Skin epidermis (tissue), 12 donors: ENCODE measurements around the gene ITGB4.
A peak's percentile ranks its signal among the peaks of the same experiment; 100 is the strongest.
"Not testable (repeated sequence)": the region's sequence is repeated elsewhere in the genome, so short reads cannot be mapped to it uniquely, and the experiment has no call there.

ENCODE experiments used
- H3K27ac ChIP-seq, 21 experiments: fragments of 200-600 bp; sonication (generic) in 11 of 21; one replicate each; pipeline ENCODE4 v1.5.0; 2020; ENCODE audit warnings: mild to moderate bottlenecking in 3 of 21, inconsistent platforms in 2 of 21, moderate library complexity in 2 of 21
- H3K4me3 ChIP-seq, 7 experiments: fragments of 200-600 bp; sonication (generic) in 2 of 7; one replicate each; pipeline ENCODE4 v1.5.0; 2020; ENCODE audit warnings: inconsistent platforms in 2 of 7, mild to moderate bottlenecking in 2 of 7, moderate library complexity in 1 of 7

The ITGB4 gene

GRCh38 chr17:75748706-75749105, 27.4 kb downstream of the ITGB4 start:
- Histone ChIP-seq H3K4me3 (no peak overlapping the region), H3K27ac (no peak overlapping the region)

DNA sequence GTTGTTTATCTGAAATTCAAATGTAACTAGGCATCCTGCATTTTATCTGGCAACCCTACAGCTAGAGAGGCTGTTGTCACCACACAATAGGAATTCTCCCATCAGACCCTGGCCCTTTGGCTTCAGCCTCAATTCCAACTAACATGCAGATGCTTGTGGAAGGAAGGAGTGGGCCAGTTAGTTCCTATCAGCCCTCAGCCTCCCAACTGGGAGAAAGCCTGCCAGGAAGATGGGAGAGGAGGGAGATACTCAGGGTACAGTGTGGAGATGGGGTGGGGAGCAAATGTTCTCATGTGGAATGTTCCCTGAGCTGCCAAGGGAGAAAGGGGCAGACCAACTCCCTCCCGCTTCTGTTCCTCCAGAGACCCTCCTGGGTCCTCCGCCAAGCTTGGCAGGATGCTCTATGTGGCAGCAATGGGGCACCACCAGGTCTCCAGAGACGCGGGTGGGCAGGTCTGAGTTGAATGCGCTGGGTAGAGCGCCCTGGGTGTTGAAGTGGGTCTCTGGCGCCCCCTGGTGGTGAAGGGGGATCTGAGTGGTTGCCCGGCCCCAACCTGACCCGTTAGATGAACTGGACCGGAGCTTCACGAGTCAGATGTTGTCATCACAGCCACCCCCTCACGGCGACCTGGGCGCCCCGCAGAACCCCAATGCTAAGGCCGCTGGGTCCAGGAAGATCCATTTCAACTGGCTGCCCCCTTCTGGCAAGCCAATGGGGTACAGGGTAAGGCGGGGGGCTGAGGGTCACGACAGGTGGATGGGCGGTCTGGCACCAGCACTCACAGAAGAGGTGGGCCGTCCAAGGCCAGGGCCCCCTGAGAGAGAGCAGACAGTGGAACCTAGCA, 28.5 kb downstream of the ITGB4 start:
- H3K27ac ChIP-seq, result no peak overlapping the region
- no peak overlapping the region for H3K4me3 ChIP-seq

DNA sequence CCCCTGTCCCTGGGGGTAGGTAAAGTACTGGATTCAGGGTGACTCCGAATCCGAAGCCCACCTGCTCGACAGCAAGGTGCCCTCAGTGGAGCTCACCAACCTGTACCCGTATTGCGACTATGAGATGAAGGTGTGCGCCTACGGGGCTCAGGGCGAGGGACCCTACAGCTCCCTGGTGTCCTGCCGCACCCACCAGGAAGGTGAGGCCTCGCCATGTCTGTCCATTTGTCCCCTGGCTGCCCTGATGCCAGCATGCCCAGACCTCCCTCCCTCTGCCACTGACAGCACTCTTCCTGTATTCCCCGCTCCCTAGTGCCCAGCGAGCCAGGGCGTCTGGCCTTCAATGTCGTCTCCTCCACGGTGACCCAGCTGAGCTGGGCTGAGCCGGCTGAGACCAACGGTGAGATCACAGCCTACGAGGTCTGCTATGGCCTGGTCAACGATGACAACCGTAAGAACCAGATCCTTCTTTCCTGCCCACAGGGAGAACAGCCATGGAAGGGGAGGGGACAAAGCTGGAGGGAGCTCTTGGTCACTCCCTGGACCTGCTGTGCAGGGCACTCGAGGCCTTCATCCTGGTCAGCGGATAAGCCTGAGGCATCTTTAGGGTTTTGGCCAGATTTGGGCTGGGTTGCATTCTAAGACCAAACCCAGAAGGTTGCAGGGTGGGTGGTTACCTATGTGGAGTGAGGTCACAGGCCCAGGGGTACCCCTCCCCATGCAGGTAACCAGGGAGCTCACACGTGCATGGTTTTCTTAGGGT, 29.6 kb downstream of the ITGB4 start:
- Histone ChIP-seq H3K27ac (no peak overlapping the region), H3K4me3 (no peak overlapping the region)

DNA sequence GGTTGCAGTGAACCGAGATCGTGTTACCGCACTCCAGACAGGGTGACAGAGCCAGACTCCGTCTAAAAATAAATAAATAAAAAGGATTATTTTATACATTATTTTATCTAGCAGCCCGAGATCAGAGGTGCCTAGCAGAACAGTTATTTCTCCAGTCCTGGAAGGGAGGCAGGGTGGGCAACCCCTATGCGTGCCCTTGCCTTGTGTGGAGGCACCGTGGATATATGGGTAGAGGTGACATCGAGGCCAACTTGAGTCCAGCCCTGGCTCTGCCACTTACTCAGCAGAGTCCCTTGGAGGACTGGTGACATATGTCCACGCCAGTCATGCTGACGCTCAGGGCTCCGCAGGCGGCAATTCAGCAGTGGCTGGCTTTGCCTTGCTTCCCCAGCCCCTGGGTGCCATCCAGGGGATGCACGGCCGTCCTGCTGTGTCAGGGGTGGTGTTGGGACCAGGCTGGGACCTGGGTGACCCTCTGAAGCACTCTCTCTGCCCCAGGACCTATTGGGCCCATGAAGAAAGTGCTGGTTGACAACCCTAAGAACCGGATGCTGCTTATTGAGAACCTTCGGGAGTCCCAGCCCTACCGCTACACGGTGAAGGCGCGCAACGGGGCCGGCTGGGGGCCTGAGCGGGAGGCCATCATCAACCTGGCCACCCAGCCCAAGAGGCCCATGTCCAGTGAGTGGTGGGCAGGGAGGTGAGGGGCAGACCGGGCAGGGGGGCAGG, 30.6 kb downstream of the ITGB4 start:
- H3K4me3 ChIP-seq, result no peak overlapping the region
- H3K27ac ChIP-seq, result no peak overlapping the region

DNA sequence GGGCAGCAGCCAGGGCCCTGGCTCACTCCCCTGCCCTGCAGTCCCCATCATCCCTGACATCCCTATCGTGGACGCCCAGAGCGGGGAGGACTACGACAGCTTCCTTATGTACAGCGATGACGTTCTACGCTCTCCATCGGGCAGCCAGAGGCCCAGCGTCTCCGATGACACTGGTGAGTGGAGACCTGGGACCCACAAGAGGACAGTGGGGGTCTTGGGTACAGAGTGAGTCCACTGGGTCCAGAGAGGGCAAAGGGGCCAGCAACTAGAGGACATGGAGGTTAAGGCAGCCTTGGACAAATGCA, 31.1 kb downstream of the ITGB4 start:
- no peak overlapping the region for H3K4me3 ChIP-seq
- no peak overlapping the region for H3K27ac ChIP-seq

DNA sequence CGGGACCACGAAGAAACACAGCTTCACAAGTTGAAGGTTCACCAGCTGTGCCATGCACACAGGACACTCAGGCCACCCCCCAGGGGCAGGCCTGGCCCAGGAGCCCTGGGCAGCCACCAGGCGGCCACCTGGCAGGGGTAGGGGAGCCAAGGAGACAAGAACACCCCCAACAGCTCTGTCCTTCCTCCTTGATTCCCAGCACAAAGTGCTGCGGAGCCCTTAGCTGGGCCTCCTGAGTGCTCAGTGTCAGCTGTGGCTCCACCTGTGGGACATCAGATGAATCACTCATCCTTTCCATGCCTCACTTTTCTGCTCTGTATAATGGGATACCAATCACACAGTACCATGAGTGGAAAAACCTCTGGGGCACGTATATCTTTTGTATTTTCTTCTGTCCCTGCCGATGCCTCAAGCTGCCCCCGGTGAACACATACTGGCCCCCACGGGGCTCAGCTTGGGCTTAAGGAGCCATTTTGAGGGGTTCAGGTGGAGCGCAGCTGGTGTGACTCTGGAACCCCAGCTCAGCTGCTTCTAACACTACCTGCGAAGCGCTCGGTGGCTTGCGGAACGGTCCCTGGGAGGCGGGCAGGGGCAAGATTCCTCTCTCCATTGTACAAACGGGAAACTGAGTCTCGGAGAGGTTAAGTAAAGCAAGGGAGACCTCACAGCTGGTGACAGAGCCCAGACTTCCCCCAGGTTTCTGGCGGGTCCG, 31.7 kb downstream of the ITGB4 start:
- Histone ChIP-seq H3K4me3 (peak overlapping the region; percentile 14 to 40 (median 24)), H3K27ac (peak overlapping the region in 2 of 21 experiments; percentile 54 to 66)

DNA sequence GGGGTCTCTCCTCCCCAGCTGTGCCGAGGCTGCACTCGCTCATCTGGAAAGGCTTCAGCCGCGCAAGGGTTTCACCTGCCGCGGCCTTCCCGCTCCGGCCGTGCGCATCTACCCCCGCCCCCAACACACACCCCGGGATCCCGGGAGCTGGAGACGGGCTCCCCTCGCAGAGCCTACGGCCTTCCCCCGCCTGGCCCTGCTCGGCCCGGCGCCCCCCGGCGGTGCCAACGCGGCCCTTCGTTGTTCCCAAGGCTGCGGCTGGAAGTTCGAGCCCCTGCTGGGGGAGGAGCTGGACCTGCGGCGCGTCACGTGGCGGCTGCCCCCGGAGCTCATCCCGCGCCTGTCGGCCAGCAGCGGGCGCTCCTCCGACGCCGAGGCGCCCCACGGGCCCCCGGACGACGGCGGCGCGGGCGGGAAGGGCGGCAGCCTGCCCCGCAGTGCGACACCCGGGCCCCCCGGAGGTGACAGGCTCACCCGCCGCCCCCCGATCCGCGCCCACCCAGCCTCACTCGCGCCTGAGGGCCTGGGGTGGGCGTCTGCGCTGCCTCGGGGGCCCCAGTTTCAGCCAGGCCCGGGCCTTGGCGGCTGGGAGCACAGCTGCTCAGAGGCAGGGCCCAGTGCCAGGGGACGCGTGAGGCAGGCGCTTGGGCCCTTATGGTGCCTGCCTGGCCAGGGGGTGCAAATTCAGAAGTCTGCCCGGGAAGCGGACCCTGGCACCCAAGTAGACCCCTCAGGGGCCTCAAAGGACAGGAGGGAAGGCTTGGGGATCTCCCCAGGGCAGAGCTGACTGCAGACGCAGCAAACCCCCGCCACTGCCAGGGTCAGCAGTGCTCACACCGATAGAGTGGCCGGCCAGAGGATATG, 32.5 kb downstream of the ITGB4 start:
- Histone ChIP-seq H3K4me3 (peak overlapping the region; percentile 14 to 40 (median 24)), H3K27ac (peak overlapping the region in 11 of 21 experiments; percentile 18 to 73 (median 59))

- Histone ChIP-seq H3K27ac (peak overlapping the region in 5 of 21 experiments; percentile 54 to 70 (median 66)), H3K4me3 (peak overlapping the region in 1 of 7 experiments; percentile 33)
These were observed 33.3 kb downstream of the ITGB4 start for GRCh38 chr17:75754378-75755204.

- H3K4me3 ChIP-seq, result no peak overlapping the region
- no peak overlapping the region for H3K27ac ChIP-seq
These were observed 34.1 kb downstream of the ITGB4 start for GRCh38 chr17:75755205-75755901.

DNA sequence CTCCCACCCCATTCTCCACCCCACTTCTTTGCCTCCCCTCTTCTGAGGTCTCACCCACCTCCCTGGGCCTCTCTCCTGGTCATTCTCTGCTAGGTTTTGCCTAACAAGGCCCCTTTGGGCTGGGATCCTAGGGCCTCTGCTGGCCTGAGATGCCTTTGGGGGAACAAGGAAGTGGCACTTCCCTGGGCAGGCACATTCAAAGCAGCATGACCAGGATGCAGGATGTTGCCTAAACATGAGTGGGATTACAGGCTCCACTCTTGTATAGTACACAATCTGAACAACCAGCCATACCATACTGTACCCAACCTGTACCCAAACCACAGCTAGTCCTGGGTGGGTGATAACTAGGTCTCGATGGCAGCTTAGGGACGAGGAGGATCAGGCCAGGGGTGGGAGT, 34.7 kb downstream of the ITGB4 start:
- no peak overlapping the region for H3K4me3 ChIP-seq
- no peak overlapping the region for H3K27ac ChIP-seq

DNA sequence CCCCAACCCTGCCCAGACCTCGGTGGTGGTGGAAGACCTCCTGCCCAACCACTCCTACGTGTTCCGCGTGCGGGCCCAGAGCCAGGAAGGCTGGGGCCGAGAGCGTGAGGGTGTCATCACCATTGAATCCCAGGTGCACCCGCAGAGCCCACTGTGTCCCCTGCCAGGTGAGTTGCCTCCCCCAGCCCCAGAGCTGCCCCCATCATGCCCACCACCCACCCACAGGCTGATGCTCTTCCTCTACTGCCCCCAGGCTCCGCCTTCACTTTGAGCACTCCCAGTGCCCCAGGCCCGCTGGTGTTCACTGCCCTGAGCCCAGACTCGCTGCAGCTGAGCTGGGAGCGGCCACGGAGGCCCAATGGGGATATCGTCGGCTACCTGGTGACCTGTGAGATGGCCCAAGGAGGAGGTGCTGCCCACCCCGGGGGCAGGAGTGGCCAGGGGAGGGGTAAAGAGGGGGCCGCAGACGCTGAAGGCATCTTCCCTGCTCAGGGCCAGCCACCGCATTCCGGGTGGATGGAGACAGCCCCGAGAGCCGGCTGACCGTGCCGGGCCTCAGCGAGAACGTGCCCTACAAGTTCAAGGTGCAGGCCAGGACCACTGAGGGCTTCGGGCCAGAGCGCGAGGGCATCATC, 35.3 kb downstream of the ITGB4 start:
- Histone ChIP-seq H3K4me3 (no peak overlapping the region), H3K27ac (no peak overlapping the region)

GRCh38 chr17:75757086-75757681, 35.9 kb downstream of the ITGB4 start:
- Histone ChIP-seq H3K27ac (no peak overlapping the region), H3K4me3 (no peak overlapping the region)

- Histone ChIP-seq H3K4me3 (no peak overlapping the region), H3K27ac (no peak overlapping the region)
These were observed 37.1 kb downstream of the ITGB4 start for GRCh38 chr17:75758131-75758905.

DNA sequence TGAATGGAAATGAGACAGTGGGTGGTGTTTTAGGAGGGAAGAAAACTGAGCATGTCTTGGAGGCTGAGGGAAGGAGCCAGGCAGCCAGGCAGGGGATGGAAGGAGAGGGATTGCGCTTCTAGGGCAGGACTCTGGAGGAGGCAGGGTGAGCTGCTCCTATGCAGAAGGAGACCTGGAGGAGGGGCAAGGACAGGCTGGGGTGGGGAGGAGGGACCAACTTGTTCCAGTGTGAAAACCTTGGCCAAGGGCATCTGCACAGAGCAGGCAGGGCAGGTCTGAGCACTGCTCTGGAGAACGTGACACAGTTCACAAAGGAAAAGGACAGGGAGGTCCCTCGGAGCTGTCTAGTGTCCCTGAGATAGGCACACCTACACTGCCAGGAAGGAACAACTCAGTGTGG, 38.2 kb downstream of the ITGB4 start:
- H3K27ac ChIP-seq, result peak overlapping the region in 2 of 21 experiments; percentile 11 to 24

DNA sequence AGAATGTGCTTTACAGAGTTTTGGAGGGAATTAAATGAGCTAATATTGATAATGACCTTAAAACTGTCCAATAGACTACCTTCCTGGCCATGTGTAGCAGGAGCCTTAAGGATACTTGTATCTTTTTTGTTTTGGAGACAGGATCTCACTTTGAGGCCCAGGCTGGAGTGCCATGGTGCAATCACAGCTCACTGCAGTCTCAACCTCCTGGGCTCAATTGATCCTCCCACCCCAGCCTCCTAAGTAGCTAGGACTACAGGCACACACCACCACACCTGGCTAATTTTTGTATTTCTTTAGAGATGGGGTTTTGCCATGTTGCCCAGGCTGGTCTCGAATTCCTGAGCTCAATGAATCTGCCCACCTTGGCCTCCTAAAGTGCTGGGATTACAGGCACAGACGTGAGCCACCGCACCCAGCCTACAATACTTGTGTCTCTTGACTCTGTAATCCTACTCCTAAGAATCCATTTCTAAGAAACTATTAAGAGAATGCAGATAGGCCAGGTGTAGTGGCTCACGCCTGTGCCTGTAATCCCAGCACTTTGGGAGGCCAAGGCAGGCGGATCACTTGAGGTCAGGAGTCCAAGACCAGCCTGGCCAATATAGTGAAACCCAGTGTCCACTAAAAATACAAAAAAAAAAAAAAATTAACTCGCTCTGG, 38.9 kb downstream of the ITGB4 start:
- H3K27ac ChIP-seq, result peak overlapping the region in 1 of 21 experiments; percentile 24
- not testable (repeated sequence) for H3K4me3 ChIP-seq

More for the DNA sequence above, 38.2 kb downstream of the ITGB4 start:
- no peak overlapping the region for H3K4me3 ChIP-seq
